HG02870 (cell line): ENCODE data around the gene HOXA3.

ENCODE experiments used
- ATAC-seq: cut with Tn5 transposase; IDR thresholded peaks from one replicate; pipeline ENCODE4 v1.9.1; 2021; ENCODE audit warnings: mild to moderate bottlenecking, moderate library complexity; ENCODE audit not compliant: unreplicated experiment

Gene HOXA3

DNA sequence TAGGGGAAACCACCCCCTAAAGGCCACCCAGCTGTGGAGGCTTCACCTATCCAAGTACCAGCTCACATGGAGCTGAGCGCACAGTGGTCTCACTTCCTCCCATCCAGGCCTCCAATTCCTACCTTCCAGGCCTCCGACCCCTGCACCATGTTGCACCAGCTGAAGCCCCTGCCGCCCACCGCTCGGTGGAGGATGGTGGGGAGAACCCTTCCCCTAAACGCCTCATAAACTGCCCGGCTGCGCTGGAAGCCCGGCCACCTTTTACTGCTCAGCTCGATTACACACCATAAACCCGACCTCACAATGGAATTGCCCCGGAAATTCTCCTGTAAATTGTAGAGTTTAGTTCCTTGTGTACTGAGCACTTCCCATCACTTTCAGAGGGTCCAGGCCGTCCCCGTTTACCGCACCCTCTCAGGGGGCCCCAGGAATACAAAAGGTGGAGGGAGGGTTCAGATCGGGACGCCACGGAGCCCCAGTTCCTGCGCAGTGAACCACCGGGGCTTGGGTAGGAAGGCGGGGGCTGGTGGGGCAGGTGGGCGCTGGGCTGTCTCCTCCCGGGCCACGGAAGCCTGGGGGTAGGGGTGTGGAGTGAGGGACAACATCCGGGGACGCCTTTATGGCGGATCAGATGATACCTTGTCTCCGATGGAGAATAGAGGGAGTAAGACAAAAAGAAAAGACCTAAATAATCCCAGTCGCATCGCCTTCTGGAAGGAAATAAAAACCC, 5.5 kb upstream of the HOXA3 start:
- ATAC-seq = no peak

DNA sequence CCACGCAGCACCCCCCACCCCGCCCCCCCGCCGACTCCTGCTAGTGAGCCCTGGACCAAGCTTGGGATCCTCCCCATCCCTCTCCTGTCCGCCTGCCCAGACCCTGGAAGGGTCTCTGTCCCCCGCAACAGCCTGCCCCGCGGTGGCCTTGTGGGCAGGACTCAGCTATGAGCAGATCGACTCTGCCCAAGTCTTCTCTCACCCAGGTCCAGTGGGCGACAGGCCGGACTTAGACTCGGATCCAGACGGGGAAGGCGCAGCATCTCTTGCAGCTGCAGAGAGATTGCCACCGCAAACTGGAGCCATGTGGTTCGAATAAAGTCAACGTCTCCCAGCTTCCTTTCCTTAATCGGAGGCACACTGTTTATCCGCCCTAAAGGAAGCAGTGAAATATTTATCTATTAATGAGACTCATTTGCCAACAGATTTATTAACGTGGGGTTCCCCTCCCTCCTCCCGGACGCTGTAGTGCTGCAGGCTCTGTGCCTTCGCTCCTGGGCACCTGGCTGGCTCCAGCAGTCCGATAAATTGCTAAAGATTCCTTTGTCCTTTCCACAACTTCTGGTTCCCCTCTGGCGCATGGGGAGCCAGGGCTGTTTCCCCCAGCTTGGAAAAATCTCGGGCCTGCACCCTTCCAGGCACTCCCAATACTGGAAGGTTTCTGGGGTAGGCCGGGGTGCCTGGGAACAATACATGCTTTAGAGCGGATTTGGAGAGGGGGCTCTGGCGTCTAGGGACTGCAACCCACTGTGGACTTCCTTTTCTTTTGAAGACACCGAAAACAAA, 4.7 kb upstream of the HOXA3 start:
- ATAC-seq = no peak

DNA sequence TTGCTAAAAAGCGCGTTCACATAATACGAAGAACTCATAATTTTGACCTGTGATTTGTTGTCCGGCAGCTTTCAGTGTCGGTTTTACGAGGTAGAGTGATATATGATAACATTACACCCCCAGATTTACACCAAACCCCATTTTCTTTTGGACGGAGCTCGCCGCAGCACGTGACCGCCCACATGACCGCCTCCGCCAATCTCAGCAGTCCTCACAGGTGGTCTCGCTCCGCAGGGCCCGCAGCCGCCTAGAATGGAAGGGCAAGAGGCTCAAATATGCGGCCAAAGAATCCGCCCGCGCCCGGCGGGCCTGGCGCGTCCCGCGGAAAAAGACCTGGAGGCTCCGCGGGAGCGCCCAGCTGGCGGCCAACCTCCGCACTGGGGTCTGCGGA, 4.1 kb upstream of the HOXA3 start, which contains the start of gene HOXA7:
HOXA7 (minus strand) TSS at position 168 of the 391 bp plus-strand sequence; CDS start at position 38, 130 bp downstream.
- ATAC-seq = no peak

DNA sequence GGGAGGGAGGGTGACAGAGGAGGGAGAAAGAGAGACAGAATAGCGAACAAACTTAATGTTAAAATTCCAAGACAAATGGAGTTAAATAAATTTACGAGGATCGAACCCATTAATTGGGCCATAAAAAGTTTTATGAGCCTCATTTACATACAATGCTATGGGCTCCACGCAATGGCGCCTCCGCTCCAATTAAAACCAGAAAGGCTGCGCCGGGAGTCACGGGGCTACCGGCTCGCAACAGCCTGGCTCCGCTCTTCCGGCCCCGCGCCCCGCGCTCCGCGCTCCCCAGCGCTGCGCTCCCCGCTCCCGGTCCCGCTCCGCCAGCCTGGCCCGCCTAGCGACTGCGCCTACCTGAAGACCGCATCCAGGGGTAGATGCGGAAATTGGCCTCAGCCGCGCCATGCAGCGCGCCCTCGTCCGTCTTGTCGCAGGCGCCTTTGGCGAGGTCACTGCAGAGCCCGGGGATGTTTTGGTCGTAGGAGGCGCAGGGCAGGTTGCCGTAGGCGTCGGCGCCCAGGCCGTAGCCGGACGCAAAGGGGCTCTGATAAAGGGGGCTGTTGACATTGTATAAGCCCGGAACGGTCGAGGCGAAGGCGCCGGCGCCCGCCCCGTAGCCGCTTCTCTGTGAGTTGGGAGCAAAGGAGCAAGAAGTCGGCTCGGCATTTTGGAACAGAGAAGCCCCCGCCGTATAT, 3.6 kb upstream of the HOXA3 start:
- no peak for ATAC-seq

DNA sequence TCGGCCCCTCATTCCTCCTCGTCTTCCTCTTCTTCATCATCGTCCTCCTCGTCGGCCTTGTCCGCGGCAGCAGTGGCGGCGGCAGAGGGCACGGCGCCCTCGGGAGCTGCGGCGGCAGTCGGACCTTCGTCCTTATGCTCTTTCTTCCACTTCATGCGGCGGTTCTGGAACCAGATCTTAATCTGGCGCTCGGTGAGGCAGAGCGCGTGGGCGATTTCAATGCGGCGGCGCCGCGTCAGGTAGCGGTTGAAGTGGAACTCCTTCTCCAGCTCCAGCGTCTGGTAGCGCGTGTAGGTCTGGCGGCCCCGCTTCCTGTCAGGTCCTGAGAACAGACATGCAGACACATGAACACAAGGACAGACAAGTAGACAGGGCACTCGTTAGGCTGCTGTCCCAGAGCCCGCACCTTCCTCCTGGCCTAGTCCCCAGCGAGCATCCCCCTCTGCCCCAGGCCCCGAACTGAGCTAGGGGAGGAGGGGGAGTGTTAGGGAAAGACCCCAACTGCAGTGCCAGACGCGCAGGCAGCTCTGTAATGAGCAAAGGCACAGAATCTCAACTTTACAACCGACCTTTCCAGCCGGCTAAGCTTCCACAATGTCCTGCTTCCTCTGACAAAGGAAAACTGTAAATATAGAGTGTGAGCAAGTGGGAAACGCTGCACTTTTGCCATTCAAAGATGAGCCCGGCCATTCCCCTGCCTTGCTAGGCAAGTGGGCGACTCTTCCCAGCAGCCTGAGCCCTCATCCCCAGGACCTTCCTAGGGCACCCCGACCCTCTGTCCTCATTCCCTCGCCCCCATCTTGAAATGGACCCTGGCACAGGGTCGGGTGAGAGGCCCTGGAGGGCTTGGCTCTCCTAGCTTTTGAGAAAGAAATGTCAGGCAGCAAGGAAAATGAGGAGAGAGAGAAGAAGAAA, 2.8 kb upstream of the HOXA3 start:
- ATAC-seq = no peak

DNA sequence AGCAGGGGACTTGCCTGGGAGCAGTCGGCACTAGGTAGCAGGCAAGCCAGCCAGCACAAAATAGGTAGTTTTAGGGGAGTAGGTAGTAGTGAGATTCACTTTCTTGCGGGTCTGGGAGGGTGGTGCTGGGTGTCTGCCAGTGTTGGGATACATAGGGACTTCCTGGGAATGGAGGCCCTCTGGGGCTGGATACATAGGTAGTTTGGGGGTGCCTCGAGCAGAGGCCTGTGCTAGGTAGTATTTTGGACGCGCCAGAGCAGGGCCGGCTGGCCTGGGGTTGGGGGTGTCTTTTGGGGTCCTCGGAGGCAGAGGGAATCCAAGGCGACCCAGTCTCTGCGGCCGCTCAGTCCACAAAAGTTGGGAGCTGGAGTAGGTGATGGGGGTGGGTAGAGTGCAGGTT, 2.0 kb upstream of the HOXA3 start:
- no peak for ATAC-seq

DNA sequence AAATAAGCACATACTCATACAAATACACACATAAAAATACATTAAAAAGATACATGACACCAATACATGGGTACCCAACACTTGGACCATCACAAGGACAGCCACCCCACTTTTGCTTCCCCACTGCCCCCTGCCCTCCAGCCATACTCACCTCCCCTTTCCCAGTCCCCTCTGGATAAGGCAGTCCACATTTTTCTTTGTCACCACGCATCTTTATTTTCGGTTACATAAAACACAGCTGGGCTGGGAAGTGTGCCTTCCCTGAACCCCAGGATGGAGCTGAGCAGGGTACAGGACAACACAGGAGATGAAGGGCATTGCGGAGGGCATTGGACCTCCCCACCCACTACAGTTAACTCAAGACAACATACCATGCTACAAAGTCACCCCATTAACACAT, 1.1 kb upstream of the HOXA3 start:
- ATAC-seq = no peak

DNA sequence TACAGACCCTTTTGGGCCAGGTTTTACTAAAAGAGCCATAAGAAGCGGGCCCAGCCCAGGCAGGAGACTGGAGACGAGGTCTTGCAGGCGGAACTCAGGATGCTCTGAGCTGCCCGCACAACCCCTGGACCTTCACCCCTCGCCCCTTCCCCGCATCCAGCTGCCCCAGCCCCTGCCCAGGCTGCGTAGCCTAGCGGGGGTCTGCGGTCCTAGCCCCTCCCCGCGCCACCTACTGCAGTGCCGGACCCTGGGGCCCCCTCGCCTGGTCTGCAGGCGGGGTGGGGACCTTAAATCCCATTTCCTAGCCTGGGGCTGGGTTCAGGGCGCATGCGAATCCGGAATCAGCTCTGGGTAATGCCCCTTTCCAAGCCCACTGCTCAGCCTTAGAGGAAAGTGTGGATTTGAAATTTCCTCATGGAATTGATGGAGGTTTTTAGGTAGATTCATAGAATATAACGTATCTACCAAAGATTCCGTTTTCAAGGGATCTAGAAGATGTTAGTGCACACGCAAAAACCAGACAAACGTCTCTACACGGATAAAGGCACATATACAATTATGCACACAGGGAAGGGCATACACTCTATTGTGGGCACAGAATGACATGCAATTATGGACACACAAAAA, 546 bp upstream of the HOXA3 start:
- ATAC-seq = no peak

DNA sequence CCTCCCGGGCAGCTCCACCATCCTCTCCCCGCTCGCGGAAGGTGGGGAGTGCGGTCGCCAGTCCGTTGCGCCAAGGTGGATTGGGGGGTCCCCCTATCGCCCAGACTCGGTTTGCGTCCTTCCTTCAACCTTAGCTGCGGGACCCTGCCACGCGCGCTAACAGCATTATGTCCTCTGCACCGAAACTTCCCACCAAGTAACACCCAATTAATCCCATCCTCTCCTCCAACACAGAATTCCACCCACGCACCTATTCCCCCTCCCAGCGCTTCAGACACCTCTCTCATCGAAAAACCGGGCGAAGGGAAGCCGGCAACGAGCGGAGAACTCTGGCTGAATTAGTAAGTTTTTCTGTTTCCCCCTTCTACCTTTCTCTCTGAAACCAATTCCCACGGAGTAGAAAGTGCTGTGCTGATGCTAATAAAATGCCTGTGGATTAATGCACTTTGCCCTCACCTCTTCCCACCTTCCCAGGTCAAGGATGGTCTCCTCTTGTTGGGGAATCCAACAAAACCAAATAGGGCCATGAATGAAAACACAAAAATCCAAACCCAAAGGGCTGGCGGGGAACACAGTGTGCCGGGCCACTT, 947 bp downstream of the HOXA3 start:
- ATAC-seq = no peak

DNA sequence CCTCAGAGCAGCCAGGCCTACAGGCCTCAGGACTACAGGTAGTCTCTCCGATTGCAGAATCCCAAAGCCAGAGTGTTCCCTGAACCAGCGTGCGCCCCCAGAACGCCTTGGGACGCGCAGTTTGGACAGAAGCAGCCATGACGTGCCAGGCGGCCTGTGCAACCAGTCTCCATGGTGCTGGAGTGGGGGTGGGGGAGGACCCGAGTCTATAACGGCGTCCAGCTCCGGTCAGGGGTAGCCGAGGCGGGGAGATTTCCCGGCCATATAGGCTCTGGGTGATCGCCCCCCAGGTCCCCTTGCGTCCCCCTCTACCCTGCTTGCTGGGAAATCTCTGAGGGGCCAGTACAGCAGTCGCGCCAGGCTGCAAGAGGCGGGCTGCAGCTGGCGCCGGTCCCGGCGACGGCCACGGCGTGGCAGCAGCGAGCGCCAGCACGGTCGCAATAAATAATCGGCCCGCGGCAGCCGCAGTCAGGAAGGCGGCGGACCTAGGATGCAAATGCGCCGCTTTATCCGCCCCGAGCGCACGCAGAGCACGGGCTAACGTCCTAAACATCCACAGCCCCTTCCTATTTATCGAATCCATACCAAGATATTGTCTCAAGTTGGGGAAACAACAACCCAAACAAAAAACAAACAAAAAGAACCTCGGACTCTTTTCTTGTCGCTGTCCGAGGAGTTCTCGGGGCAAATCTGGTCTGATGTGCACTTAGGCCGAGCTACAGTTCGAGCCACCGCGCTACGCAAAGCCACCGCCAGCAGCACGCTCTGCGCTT, 1.6 kb downstream of the HOXA3 start:
- ATAC-seq = no peak

DNA sequence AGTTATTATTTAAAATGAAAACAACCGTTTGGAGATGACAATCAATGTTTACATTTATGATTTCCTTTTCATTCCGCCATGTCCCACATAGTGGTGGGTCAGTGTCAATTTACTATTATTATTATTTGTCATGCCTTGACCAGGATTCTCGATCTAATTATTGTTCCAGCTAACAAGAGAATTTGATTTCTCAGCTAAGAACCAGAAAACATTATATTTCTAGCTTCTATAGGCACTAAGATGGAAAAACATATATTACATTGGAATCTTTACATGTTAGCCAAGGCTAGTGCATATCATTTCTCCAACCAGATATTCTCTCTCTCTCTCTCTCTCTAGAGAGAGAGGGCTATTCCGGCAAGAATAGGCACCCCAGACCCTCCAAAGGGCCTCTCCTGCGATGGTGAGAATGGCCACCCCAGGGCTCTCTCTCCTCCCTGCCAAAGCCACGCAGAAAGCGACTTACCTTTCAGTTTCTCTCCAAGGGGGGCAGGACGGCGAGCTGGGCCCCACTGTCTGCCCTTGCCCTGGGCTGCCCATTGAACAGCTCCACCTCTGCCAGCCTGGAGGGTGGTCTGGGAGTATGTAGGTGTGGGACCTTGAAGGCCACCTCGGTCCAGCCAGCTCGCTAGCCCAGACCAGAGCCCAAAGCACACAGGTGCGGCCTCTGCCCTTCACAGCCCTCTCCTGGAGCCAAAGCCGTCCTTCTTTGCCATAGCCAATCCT, 2.4 kb downstream of the HOXA3 start:
- ATAC-seq = no peak

DNA sequence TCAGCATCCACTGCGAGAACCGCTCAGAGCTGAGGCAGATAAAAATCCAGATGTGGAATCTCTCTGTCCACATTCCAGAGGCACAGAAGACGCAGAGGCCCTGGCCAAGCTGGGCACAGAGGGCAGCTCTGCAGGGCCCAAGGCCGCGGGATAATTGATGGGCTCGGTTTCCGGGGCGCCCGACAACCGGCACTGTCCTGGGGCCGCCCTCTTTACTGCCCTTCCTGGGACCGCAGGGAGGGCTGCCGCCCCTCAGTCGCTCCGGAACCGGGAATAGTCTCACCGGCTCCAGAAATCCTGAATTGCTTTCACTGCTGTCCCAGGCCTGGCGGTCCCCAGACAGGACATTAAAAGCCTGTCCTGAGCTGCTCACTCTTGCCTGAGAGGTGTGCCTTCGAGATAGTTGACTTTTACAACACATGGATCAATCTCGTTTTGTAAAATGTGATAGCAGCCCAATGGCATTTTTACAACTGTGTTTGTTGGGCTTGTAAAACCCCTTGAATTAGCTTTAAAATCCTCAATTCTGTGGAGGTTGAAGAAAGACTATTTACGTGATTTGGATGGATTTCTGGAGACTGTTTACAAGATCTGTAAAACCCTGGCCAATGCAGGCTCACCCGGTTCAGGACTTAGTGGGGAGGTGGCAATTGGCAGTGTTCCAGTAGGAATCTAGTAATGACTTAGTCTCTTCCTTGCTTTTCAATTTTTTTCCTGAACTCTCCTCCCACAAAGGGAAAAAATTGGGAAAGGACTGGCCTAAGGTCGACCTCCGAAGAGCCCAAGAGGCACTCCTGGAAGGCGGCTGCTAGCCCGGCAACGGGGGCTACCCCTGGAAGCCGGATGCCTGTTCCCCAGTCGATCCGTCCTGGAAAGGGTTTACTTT, 3.4 kb downstream of the HOXA3 start:
- no peak for ATAC-seq

DNA sequence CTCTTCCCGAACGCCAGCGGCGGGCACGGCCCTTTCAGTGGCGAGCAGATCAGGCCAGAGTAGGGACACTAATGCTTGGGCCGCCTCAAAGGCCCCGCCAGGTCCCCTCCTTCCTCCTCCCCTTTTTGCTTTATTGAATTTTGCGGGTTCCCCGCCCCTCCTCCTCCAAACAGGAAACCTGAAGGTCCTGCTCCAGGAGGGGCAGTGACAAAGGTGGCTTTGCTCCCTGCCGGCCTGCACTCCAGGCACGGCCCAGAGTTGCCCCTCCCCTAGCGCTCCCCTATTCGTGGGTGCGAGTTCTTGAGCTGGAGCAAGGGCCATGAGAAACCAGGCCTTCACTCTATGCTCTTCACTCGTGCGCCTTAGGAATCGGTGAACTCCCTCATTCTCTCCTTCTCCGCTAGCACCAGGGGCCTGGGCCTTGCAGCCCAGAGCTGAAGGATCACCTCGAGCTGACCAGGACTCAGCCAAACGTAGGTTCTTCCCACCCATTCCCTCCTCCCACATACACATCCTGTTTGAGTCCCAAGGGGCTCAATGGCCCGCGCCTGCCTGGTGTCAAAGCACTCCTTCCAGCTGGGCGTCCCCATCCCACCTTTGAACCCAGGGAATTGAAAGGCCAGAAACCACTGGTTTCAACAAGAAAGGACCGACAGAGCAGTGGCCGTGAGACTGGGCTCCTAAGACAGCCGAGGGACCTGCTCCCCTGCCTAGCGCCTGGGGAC, 4.2 kb downstream of the HOXA3 start:
- no peak for ATAC-seq

DNA sequence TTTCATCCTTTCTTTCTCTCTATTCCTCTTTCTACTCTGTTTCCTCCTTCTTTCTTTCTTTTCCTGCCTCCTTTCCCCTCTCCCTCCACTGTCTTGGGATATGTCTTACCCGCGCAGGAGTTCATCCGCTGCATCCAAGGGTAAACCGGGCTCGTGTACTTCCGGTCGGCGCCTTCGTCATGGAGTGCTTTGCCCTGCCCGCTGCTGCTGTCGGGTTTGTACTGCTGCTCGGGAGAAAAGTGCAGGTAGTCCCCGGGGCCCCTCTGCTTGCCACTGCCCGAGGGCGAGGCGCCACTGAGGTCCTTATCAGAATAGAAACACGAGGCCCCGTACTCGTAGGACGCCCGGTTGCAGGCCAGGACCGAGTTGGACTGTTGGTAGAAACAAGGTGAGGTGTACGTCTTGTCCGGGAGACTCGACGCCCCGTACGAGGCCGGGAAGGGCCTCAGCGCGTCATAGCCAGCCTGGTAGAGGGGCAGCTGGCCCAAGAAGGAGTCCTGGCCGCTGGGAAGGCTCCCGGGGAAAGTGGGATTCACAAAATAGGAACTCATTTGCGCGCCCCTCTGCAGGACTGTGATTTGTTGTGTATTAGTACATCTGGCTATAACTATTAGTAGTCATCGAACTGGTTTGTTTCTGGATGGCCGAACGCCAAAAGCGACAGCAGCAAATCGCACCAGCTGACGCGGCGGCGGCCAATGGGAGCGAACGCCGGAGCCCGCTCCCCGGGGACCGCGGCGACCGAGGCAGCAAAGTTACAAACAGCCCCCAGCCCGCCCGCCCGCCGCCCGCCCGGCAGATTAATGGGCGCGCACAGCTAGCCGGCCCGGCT, 5.0 kb downstream of the HOXA3 start, which contains the start of gene HOXA6:
HOXA6 (minus strand) TSS at position 576 of the 832 bp plus-strand sequence; CDS start at position 551, 25 bp downstream.
- ATAC-seq = no peak

DNA sequence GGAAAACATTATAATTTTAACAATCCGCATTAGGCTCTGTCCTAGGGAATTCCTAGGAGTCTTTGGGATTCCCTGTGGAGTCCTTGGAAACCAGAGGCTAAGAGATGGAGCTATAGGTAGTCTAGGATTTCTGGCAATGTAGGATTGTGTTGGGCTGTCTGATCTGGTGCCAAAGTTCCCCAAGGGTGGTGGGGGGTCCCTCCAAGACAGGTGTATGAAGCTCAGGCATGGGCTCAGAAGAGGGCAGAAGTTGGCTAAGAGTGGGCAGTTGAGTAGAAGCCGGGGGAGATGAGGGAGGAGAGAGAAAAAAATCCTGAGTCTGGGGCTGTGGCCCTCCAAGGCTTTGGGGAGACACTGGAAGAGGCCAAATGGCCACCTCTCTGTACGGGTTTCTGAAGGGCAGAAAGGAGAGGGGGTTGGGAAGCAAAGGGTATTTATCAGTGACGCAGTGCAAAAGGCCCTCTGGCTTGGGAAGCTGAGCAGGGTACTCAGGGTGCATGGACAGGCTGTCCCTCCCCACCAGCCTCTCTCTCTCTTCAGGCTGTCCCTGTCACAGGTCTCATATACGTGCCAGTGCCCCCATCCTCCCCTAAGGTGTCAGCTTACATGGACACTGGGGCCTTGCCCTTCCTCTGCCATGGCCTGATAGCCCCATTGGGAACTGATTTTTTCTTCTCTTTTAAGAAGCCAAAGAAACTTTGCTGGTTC, 5.7 kb downstream of the HOXA3 start:
- ATAC-seq = no peak
